K562 (cell line): ENCODE measurements around the gene TERB1. TPM values are rescaled to one million over a fixed set of nuclear protein-coding genes. Genes with fewer than 3 reads are reported as not detected.

Experiments used
- ATAC-seq: fragments of 200-7000 bp; cut with Tn5 transposase; 3 replicates; pipeline ENCODE4 v1.9.1; 2020; ENCODE audit warnings: moderate library complexity
- Bru-seq: library from RNA; stranded (reverse); fragments of 400-500 nt; gene quantifications from one replicate; lab custom pipeline; 2021; lab: Mats Ljungman, UMichigan
- BruChase-seq, 2 experiments: library from RNA; stranded (reverse); fragments of 400-500 nt; gene quantifications; one replicate each; lab custom pipeline; 2021; lab: Mats Ljungman, UMichigan
- BruUV-seq: library from RNA; stranded (reverse); fragments of 400-500 nt; replicated peaks from 2 replicates; lab custom pipeline; 2021; lab: Mats Ljungman, UMichigan
- CTCF ChIA-PET: fragments of 300-600 bp; formaldehyde crosslinking; extraction: SDS; loops from one replicate; lab custom pipeline; 2021; ENCODE audit warnings: low intra/inter-chr PET ratio; lab: Yijun Ruan, JAX
- POLR2A ChIA-PET: fragments of 300-600, 350-650 bp; sonication (Branson Sonifier 250); formaldehyde crosslinking; extraction: SDS; loops from one replicate; lab custom pipeline; 2021; ENCODE audit warnings: antibody characterized with exemption, inconsistent platforms; lab: Yijun Ruan, JAX
- DNase-seq, 4 experiments: peaks; one replicate each; pipeline versions ENCODE4 v3.0.0 to v3.0.0-alpha.2; 2011 to 2018; ENCODE audit warnings: low spot score in 3 of 4, mixed read lengths in 3 of 4; ENCODE audit errors: extremely low read depth in 1 of 4
- FAIRE-seq: peaks from 2 replicates; lab custom pipeline; 2011; peaks lifted over from hg19 to GRCh38; lab: Jason Lieb, UNC
- H2AFZ ChIP-seq: 2 replicates; pipeline ENCODE4 v1.6.0; 2011; ENCODE audit warnings: low read depth, low read length, control low read depth, inconsistent platforms
- H3K27ac ChIP-seq: fragments of 200-600 bp; 3 replicates; pipeline ENCODE4 v1.8.0; 2011; ENCODE audit warnings: low read depth, mild to moderate bottlenecking, control low read depth, inconsistent platforms, low read length, moderate library complexity, mixed read lengths; ENCODE audit errors: extremely low read depth
- H3K27me3 ChIP-seq, 2 experiments: fragments of 300-600 bp in 1 of 2; 2 replicates in 1 of 2; 3 replicates in 1 of 2; pipeline versions ENCODE4 v1.6.0 to v1.8.0; 2011; ENCODE audit warnings: inconsistent platforms in 2 of 2, low read length in 2 of 2, mild to moderate bottlenecking in 1 of 2, mixed read lengths in 1 of 2, moderate library complexity in 1 of 2; ENCODE audit not compliant: control insufficient read depth in 2 of 2, insufficient read depth in 2 of 2
- H3K36me3 ChIP-seq: fragments of 300-600 bp; 3 replicates; pipeline ENCODE4 v1.8.0; 2011; ENCODE audit warnings: mild to moderate bottlenecking, low read length, inconsistent platforms; ENCODE audit not compliant: control insufficient read depth, insufficient read depth
- H3K4me1 ChIP-seq, 2 experiments: fragments of 200-600 bp in 1 of 2; replicated peaks in 1 of 2; 2 replicates in 1 of 2; 3 replicates in 1 of 2; pipeline versions ENCODE4 v1.5.1 to v1.8.0; 2011; ENCODE audit warnings: inconsistent platforms in 2 of 2, low read length in 2 of 2, mild to moderate bottlenecking in 1 of 2, mixed read lengths in 1 of 2, moderate library complexity in 1 of 2; ENCODE audit not compliant: control insufficient read depth in 2 of 2, insufficient read depth in 2 of 2
- H3K4me2 ChIP-seq: 2 replicates; pipeline ENCODE4 v1.6.1; 2011; ENCODE audit warnings: low read length, control low read depth, inconsistent platforms, mixed read lengths; ENCODE audit not compliant: insufficient read depth
- H3K4me3 ChIP-seq: fragments of 200-600 bp; sonication (generic), shearing (Covaris generic); 2 replicates; pipeline ENCODE4 v1.5.1; 2016; ENCODE audit warnings: control low read depth, inconsistent platforms
- H3K79me2 ChIP-seq: fragments of 200-600 bp; 3 replicates; pipeline ENCODE4 v1.8.0; 2011; ENCODE audit warnings: low read length, inconsistent platforms; ENCODE audit not compliant: control insufficient read depth, insufficient read depth
- H3K9ac ChIP-seq, 2 experiments: 2 replicates each; pipeline versions ENCODE4 v1.6.0 to v1.6.1; 2011; ENCODE audit warnings: low read depth in 2 of 2, low read length in 2 of 2, control low read depth in 1 of 2, inconsistent platforms in 1 of 2, mild to moderate bottlenecking in 1 of 2, mixed read lengths in 1 of 2; ENCODE audit not compliant: insufficient read depth in 1 of 2
- H3K9me1 ChIP-seq: one replicate; pipeline ENCODE4 v1.6.0; 2011; ENCODE audit warnings: inconsistent platforms, mild to moderate bottlenecking, low read length, moderate library complexity; ENCODE audit not compliant: control insufficient read depth, insufficient read depth
- H3K9me3 ChIP-seq: replicated peaks from 2 replicates; pipeline ENCODE4 v1.5.1; 2011; ENCODE audit warnings: low read depth, low read length, inconsistent platforms; ENCODE audit not compliant: control insufficient read depth, insufficient read depth
- H4K20me1 ChIP-seq: replicated peaks from 2 replicates; pipeline ENCODE4 v1.6.1; 2011; ENCODE audit warnings: low read length, inconsistent platforms, mixed read lengths; ENCODE audit not compliant: control insufficient read depth, insufficient read depth
- CHD1 ChIP-seq: fragments of 200-600 bp; sonication (generic); IDR thresholded peaks from one replicate; pipeline ENCODE4 v1.6.1; 2012; ENCODE audit warnings: mild to moderate bottlenecking, moderate library complexity, low read length, inconsistent platforms
- EGR1 ChIP-seq: fragments of 450-650 bp; conservative IDR thresholded peaks from 2 replicates; pipeline ENCODE4 v1.6.1; 2017; ENCODE audit warnings: mild to moderate bottlenecking
- HDAC8 ChIP-seq: fragments of 450-650 bp; IDR thresholded peaks from 2 replicates; pipeline ENCODE4 v1.6.1; 2016; ENCODE audit warnings: mild to moderate bottlenecking, missing genetic modification characterization, moderate library complexity, missing compliant biosample characterization
- POLR2A ChIP-seq: fragments of 450-650 bp; conservative IDR thresholded peaks from 2 replicates; pipeline ENCODE4 v1.6.1; 2016
- POLR2G ChIP-seq: fragments of 200-400 bp; formaldehyde crosslinking; IDR thresholded peaks from 2 replicates; pipeline ENCODE4 v1.6.1; 2017; ENCODE audit warnings: low read depth, mild to moderate bottlenecking, antibody characterized with exemption, low read length, moderate library complexity
- RBM22 ChIP-seq: fragments of 200-400 bp; formaldehyde crosslinking; IDR thresholded peaks from 2 replicates; pipeline ENCODE4 v1.6.1; 2018; ENCODE audit warnings: low read length, low read depth; ENCODE audit not compliant: poor library complexity, severe bottlenecking
- SUPT5H ChIP-seq: fragments of 450-650 bp; IDR thresholded peaks from 2 replicates; pipeline ENCODE4 v1.6.1; 2016
- ZBTB33 ChIP-seq: sonication (generic); formaldehyde crosslinking; IDR thresholded peaks from 2 replicates; pipeline ENCODE4 v1.8.1; 2023; ENCODE audit warnings: mild to moderate bottlenecking, missing genetic modification reagents
- ZNF699 ChIP-seq: fragments of 250-450 bp; sonication (Bioruptor Pico); IDR thresholded peaks from 2 replicates; pipeline ENCODE4 v1.8.0; 2021; ENCODE audit warnings: mild to moderate bottlenecking, moderate library complexity; ENCODE audit not compliant: insufficient replicate concordance
- ZNF77 ChIP-seq: fragments of 250-450 bp; sonication (Bioruptor Pico); IDR thresholded peaks from 2 replicates; pipeline ENCODE4 v1.5.0; 2020
- WGBS: fragments of 100-300 bp; shearing (Covaris generic); methylation state at CpG from one replicate; pipeline ENCODE4 v1.1.6; 2016; ENCODE audit warnings: low coverage, mixed read lengths; ENCODE audit not compliant: insufficient coverage; ENCODE audit errors: missing lambda C conversion rate; 5-methylcytosine and 5-hydroxymethylcytosine counted together
- in situ Hi-C: fragments of 300-500 bp; cut with MboI; formaldehyde crosslinking; loops from 4 replicates; pipeline ENCODE4 v1.15.0; 2018; ENCODE audit warnings: inconsistent platforms, mixed read lengths
- intact Hi-C: fragments of 100-400 bp; cut with micrococcal nuclease; formaldehyde crosslinking; loops from 2 replicates; pipeline ENCODE4 v1.14.2; 2022
- long read RNA-seq, 3 experiments: library from polyadenylated mRNA in 2 of 3; library from RNA in 1 of 3; unstranded in 2 of 3; stranded (forward) in 1 of 3; transcript quantifications; one replicate each; pipeline ENCODE4 v2.0.0, GENCODE V29; 2019 to 2022
- polyA minus RNA-seq, 3 experiments: library from RNA; depleted of rRNA, polyadenylated mRNA; stranded (reverse); fragments of >200 nt; gene quantifications; 2 replicates each; pipeline ENCODE4 v1.2.3, GENCODE V29; 2011
- polyA plus RNA-seq, 8 experiments: library from polyadenylated mRNA; depleted of rRNA in 4 of 8; stranded (reverse) in 5 of 8; unstranded in 3 of 8; fragments of >200 nt; fragmentation: Nextera tagmentation in 2 of 8; fragmentation: Illumina TruSeq in 1 of 8; extraction: Ambion mirVana in 2 of 8; extraction: Trizol in 1 of 8; gene quantifications; 2 replicates each; pipeline versions ENCODE4 v1.2.1 to v1.2.3, GENCODE V29; 2011 to 2014; ENCODE audit warnings: inconsistent platforms in 1 of 8, missing spikeins in 1 of 8
- total RNA-seq, 7 experiments: library from RNA; depleted of rRNA in 6 of 7; stranded (reverse); fragments of >200 nt in 6 of 7; fragmentation: Illumina TruSeq in 2 of 7; extraction: Trizol in 2 of 7; gene quantifications; 2 replicates each; pipeline versions ENCODE4 v1.2.1 to v1.2.3, GENCODE V29; 2011 to 2021; ENCODE audit warnings: low replicate concordance in 1 of 7
- TF ChIP-seq, protein P1 (sequence below), 2 experiments: IDR thresholded peaks; 2 replicates each; pipeline ENCODE4 v1.6.1; 2011; ENCODE audit warnings: borderline replicate concordance in 1 of 2, control low read depth in 1 of 2, low read depth in 1 of 2, low read length in 1 of 2, mild to moderate bottlenecking in 1 of 2, mixed read lengths in 1 of 2, moderate library complexity in 1 of 2; ENCODE audit not compliant: insufficient read depth in 1 of 2, insufficient read length in 1 of 2, poor library complexity in 1 of 2, severe bottlenecking in 1 of 2; ENCODE audit errors: extremely low read depth in 1 of 2

Gene TERB1, protein sequence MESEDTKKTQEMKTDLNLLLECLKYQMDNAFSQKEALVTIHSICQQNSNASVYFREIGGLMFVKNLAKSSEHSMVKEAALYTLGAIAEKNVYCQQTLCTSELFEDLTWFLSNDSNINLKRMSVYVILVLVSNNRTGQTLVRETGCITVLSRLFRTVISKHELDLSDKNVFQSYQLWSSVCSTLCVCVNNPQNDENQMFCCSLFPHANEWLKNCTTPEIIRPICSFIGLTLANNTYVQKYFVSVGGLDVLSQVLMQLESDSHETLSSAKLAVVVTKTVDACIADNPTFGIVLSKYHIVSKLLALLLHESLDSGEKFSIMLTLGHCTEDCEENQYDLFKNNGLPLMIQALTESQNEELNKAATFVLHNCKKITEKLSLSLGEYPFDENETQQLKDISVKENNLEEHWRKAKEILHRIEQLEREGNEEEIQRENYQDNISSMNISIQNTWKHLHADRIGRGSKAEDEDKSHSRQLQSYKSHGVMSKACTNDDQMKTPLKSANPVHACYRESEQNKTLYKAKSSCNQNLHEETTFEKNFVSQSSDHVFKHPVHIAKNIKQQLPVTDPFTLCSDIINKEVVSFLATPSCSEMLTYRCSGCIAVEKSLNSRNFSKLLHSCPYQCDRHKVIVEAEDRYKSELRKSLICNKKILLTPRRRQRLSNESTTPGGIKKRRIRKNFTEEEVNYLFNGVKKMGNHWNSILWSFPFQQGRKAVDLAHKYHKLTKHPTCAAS
- total RNA-seq (2011; cell fraction: chromatin; rRNA removed; ENCODE audit: low replicate concordance): not detected in 2 replicates
- not detected in 2 replicates for total RNA-seq (2011; cell fraction: nucleolus; rRNA removed)
- not detected in 2 replicates for total RNA-seq (2011; cell fraction: nucleoplasm; rRNA removed)
- not detected in 2 replicates for total RNA-seq (2014; rRNA removed)
- total RNA-seq (2014; rRNA removed; fragmentation: Illumina TruSeq; extraction: Trizol): not detected in 2 replicates
- total RNA-seq (2015; rRNA removed; fragmentation: Illumina TruSeq; extraction: Trizol): not detected in 2 replicates
- not detected in 2 replicates for total RNA-seq (2021)
- not detected in 2 replicates for polyA plus RNA-seq (2011; rRNA removed)
- not detected in 2 replicates for polyA plus RNA-seq (2011; cell fraction: cytosol; rRNA removed)
- 0.18 TPM in 1 of 2 replicates, not detected in the other for polyA plus RNA-seq (2011; cell fraction: nucleus; rRNA removed)
- polyA plus RNA-seq (2012): not detected in 2 replicates
- polyA plus RNA-seq (2014; fragmentation: Illumina TruSeq; extraction: Trizol): not detected in 2 replicates
- polyA plus RNA-seq (2014; fragmentation: Nextera tagmentation; extraction: Ambion mirVana): not detected
- not detected in 2 replicates for polyA plus RNA-seq (2014; rRNA removed)
- 0.30 TPM in 1 of 2 replicates, not detected in the other for polyA minus RNA-seq (2011; rRNA and poly(A)+ RNA removed)
- not detected in 2 replicates for polyA minus RNA-seq (2011; cell fraction: cytosol; rRNA and poly(A)+ RNA removed)
- not detected in 2 replicates for polyA minus RNA-seq (2011; cell fraction: nucleus; rRNA and poly(A)+ RNA removed)
- Bru-seq, nascent RNA: percentile 36 among the genes with signal in this experiment
- percentile 49 among the genes with signal in this experiment for BruChase-seq, experiment 1, labeled RNA remaining after a 2-hour chase
- percentile 44 among the genes with signal in this experiment for BruChase-seq, experiment 2, labeled RNA remaining after a 6-hour chase
- long read RNA-seq, experiment 1: 0 reads
- long read RNA-seq, experiment 2: 0 reads
- long read RNA-seq, experiment 3: 0 reads

GRCh38 chr16:66801320-66802105 lies at the start of gene TERB1:
Gene TERB1 (minus strand): TSS chr16:66801584. CDS start chr16:66796798, 4,786 bp downstream.
- Histone ChIP-seq H3K4me1 (peaks cover 0 to 3% of the 10 kb centered on the region in 2 experiments; a peak in 1 of 5 replicates), H4K20me1 (no peaks in the 10 kb centered on the region), H3K9ac (no peak within 1 kb of the TSS), H3K9me1 (no peaks in the 10 kb centered on the region), H3K79me2 (no peaks in the 10 kb centered on the region), H2AFZ (no peak within 1 kb of the TSS), H3K4me3 (no peak within 1 kb of the TSS), H3K36me3 (peaks cover 47% of the 10 kb centered on the region), H3K4me2 (no peak within 1 kb of the TSS), H3K27ac (no peak within 1 kb of the TSS), H3K27me3 (no peaks in the 10 kb centered on the region), H3K9me3 (no peaks in the 10 kb centered on the region)
- CTCF ChIA-PET: no interaction called here
- no peak for DNase-seq
- BruUV-seq: no TSS peak
- POLR2A ChIA-PET: interaction anchor here (1.0 to 2.1 kb wide), 3 partner anchors 9 to 24 kb away, joined by 3 to 5 read pairs (median 3); no protein-coding TSS in a partner anchor
- ATAC-seq: peak; percentile 26; the same call in 2 of the 3 replicates
- WGBS: 94% methylated on average over 42 of the region's 56 CpGs
- intact Hi-C loops: no loop called here
- in situ Hi-C loops: no loop called here
- FAIRE-seq: no peak
- TF ChIP-seq POLR2A (0 out of 2 replicates have a peak, but pooled peaks have one; percentile 42), RBM22 (peak; percentile 43), SUPT5H (0 out of 2 replicates have a peak, but pooled peaks have one; percentile 27), ZBTB33 (peak; percentile 79), ZNF699 (CRISPR knock-in tag) (no peak), HDAC8 (tag) (no peak), EGR1 (0 out of 2 replicates have a peak, but pooled peaks have one; percentile 16), CHD1 (no peak), POLR2G (peak; percentile 71), ZNF77 (CRISPR knock-in tag) (no peak)
- TF ChIP-seq, protein P1, sequence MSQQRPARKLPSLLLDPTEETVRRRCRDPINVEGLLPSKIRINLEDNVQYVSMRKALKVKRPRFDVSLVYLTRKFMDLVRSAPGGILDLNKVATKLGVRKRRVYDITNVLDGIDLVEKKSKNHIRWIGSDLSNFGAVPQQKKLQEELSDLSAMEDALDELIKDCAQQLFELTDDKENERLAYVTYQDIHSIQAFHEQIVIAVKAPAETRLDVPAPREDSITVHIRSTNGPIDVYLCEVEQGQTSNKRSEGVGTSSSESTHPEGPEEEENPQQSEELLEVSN (IDR thresholded peaks at IDR 0.05; ENCODE audit: borderline replicate concordance in 1 of 2, extremely low read depth in 1 of 2, insufficient read depth in 1 of 2, insufficient read length in 1 of 2, low read depth in 1 of 2, low read length in 1 of 2, poor library complexity in 1 of 2, severe bottlenecking in 1 of 2): peak in 1 of 2 experiments; percentile 54
